H9 (cell line): ENCODE measurements around the gene EPHA8. TPM values are rescaled to one million over a fixed set of nuclear protein-coding genes. Genes with fewer than 3 reads are reported as not detected.

Experiments
- DNase-seq: peaks from one replicate; pipeline ENCODE4 v3.0.0-alpha.2; 2017
- H2AFZ ChIP-seq: one replicate; pipeline ENCODE4 v1.6.1; 2013; ENCODE audit warnings: mild to moderate bottlenecking, low read length, control low read depth, moderate library complexity
- H2AK5ac ChIP-seq: 2 replicates; pipeline ENCODE4 v1.6.1; 2013; ENCODE audit warnings: low read length, control low read depth, mixed read lengths; ENCODE audit not compliant: insufficient read length
- H2BK120ac ChIP-seq: one replicate; pipeline ENCODE4 v1.6.1; 2013; ENCODE audit warnings: low read depth, mild to moderate bottlenecking, low read length, control low read depth, inconsistent platforms; ENCODE audit not compliant: poor library complexity, severe bottlenecking
- H2BK12ac ChIP-seq: 2 replicates; pipeline ENCODE4 v1.6.1; 2013; ENCODE audit warnings: low read length, control low read depth, mixed read lengths, low read depth; ENCODE audit not compliant: insufficient read length
- H2BK15ac ChIP-seq: 2 replicates; pipeline ENCODE4 v1.6.1; 2013; ENCODE audit warnings: low read depth, low read length, control low read depth
- H2BK20ac ChIP-seq: one replicate; pipeline ENCODE4 v1.6.1; 2013; ENCODE audit warnings: low read depth, mild to moderate bottlenecking, low read length, control low read depth, inconsistent platforms; ENCODE audit not compliant: poor library complexity, severe bottlenecking
- H2BK5ac ChIP-seq: 2 replicates; pipeline ENCODE4 v1.6.1; 2013; ENCODE audit warnings: low read length, control low read depth, mixed read lengths; ENCODE audit not compliant: insufficient read length
- H3K14ac ChIP-seq: 2 replicates; pipeline ENCODE4 v1.6.1; 2013; ENCODE audit warnings: low read length, control low read depth; ENCODE audit not compliant: insufficient read depth
- H3K18ac ChIP-seq: 2 replicates; pipeline ENCODE4 v1.6.1; 2013; ENCODE audit warnings: low read depth, mild to moderate bottlenecking, mixed read lengths, low read length, control low read depth; ENCODE audit not compliant: insufficient read length
- H3K23ac ChIP-seq: 2 replicates; pipeline ENCODE4 v1.6.1; 2013; ENCODE audit warnings: low read length, control low read depth, mixed read lengths, low read depth; ENCODE audit not compliant: insufficient read length
- H3K23me2 ChIP-seq: 2 replicates; pipeline ENCODE4 v1.6.1; 2013; ENCODE audit warnings: low read depth, mild to moderate bottlenecking, mixed read lengths, low read length, control low read depth; ENCODE audit not compliant: insufficient read length, poor library complexity, severe bottlenecking
- H3K27ac ChIP-seq: 2 replicates; pipeline ENCODE4 v1.5.1; 2013; ENCODE audit warnings: low read length, control low read depth, mixed read lengths, low read depth; ENCODE audit not compliant: insufficient read length
- H3K27me3 ChIP-seq: 2 replicates; pipeline ENCODE4 v1.6.1; 2013; ENCODE audit warnings: low read length, control low read depth, inconsistent platforms; ENCODE audit not compliant: insufficient read depth
- H3K4ac ChIP-seq: 2 replicates; pipeline ENCODE4 v1.6.1; 2013; ENCODE audit warnings: low read depth, mild to moderate bottlenecking, control low read depth, inconsistent platforms, low read length, moderate library complexity
- H3K4me1 ChIP-seq: 2 replicates; pipeline ENCODE4 v1.6.1; 2013; ENCODE audit warnings: low read length, control low read depth, inconsistent platforms; ENCODE audit not compliant: insufficient read depth
- H3K4me2 ChIP-seq: 2 replicates; pipeline ENCODE4 v1.6.1; 2013; ENCODE audit warnings: low read length, control low read depth, mixed read lengths; ENCODE audit not compliant: insufficient read length, insufficient read depth
- H3K56ac ChIP-seq: 2 replicates; pipeline ENCODE4 v1.6.1; 2013; ENCODE audit warnings: low read depth, mild to moderate bottlenecking, mixed read lengths, low read length, control low read depth; ENCODE audit not compliant: insufficient read length
- H3K79me1 ChIP-seq: 2 replicates; pipeline ENCODE4 v1.6.1; 2013; ENCODE audit warnings: low read depth, mild to moderate bottlenecking, moderate library complexity, low read length, control low read depth, inconsistent platforms; ENCODE audit not compliant: insufficient read depth, poor library complexity, severe bottlenecking
- H3K79me2 ChIP-seq: 2 replicates; pipeline ENCODE4 v1.6.1; 2013; ENCODE audit warnings: low read length, control low read depth, inconsistent platforms; ENCODE audit not compliant: insufficient read depth
- H3K9ac ChIP-seq: 2 replicates; pipeline ENCODE4 v1.6.1; 2013; ENCODE audit warnings: low read length, control low read depth, mixed read lengths; ENCODE audit not compliant: insufficient read length; ENCODE audit errors: extremely low read depth
- H3K9me3 ChIP-seq: one replicate; pipeline ENCODE4 v1.6.1; 2013; ENCODE audit warnings: low read depth, low read length, inconsistent platforms; ENCODE audit not compliant: control insufficient read depth
- H3T11ph ChIP-seq: one replicate; pipeline ENCODE4 v1.6.1; 2013; ENCODE audit warnings: mild to moderate bottlenecking, low read length, control low read depth, inconsistent platforms
- H4K20me1 ChIP-seq: one replicate; pipeline ENCODE4 v1.6.1; 2013; ENCODE audit not compliant: control insufficient read depth, insufficient read length, insufficient read depth
- H4K5ac ChIP-seq: 2 replicates; pipeline ENCODE4 v1.6.1; 2013; ENCODE audit warnings: low read depth, mild to moderate bottlenecking, mixed read lengths, low read length, control low read depth; ENCODE audit not compliant: insufficient read length
- H4K8ac ChIP-seq: replicated peaks from 2 replicates; pipeline ENCODE4 v1.6.1; 2013; ENCODE audit warnings: low read length, control low read depth, mixed read lengths, low read depth; ENCODE audit not compliant: insufficient read length
- H4K91ac ChIP-seq: 2 replicates; pipeline ENCODE4 v1.6.1; 2013; ENCODE audit warnings: low read depth, mild to moderate bottlenecking, moderate library complexity, mixed read lengths, low read length, control low read depth; ENCODE audit not compliant: insufficient read length
- H3K27ac Mint-ChIP-seq, 3 experiments: 2 replicates in 2 of 3; 3 replicates in 1 of 3; pipeline ENCODE4 v1.8.0; 2020 to 2021; ENCODE audit warnings: mixed read lengths in 3 of 3, mild to moderate bottlenecking in 1 of 3, moderate library complexity in 1 of 3
- H3K27me3 Mint-ChIP-seq: 2 replicates; pipeline ENCODE4 v1.8.0; 2021; ENCODE audit warnings: low read depth, mild to moderate bottlenecking, moderate library complexity, mixed read lengths
- H3K36me3 Mint-ChIP-seq, 3 experiments: 2 replicates in 2 of 3; 3 replicates in 1 of 3; pipeline ENCODE4 v1.8.0; 2020 to 2021; ENCODE audit warnings: low read depth in 3 of 3, mixed read lengths in 3 of 3; ENCODE audit not compliant: insufficient read depth in 1 of 3
- H3K4me1 Mint-ChIP-seq, 2 experiments: 2 replicates each; pipeline ENCODE4 v1.8.0; 2020; ENCODE audit warnings: mixed read lengths in 2 of 2
- H3K4me3 Mint-ChIP-seq, 2 experiments: 2 replicates in 1 of 2; 3 replicates in 1 of 2; pipeline ENCODE4 v1.8.0; 2020 to 2021; ENCODE audit warnings: mild to moderate bottlenecking in 2 of 2, mixed read lengths in 2 of 2, moderate library complexity in 1 of 2
- H3K9me3 Mint-ChIP-seq, 2 experiments: 2 replicates in 1 of 2; 3 replicates in 1 of 2; pipeline ENCODE4 v1.8.0; 2020; ENCODE audit warnings: mild to moderate bottlenecking in 2 of 2, mixed read lengths in 2 of 2, moderate library complexity in 1 of 2
- CTCF ChIP-seq: fragments of 200-600 bp; sonication (generic); conservative IDR thresholded peaks from 3 replicates; pipeline ENCODE4 v1.8.0; 2021; ENCODE audit warnings: antibody characterized with exemption, mild to moderate bottlenecking
- WGBS: extraction: QIAGEN DNeasy Blood & Tissue Kit; methylation state at CpG from one replicate; pipeline ENCODE4 v1.1.7; 2013; ENCODE audit warnings: missing lambda C conversion rate, low lambda C conversion rate, mixed read lengths; ENCODE audit not compliant: insufficient read length; ENCODE audit errors: extremely low coverage; 5-methylcytosine and 5-hydroxymethylcytosine counted together
- total RNA-seq: library from RNA; stranded (reverse); gene quantifications from 2 replicates; pipeline ENCODE4 v1.2.1, GENCODE V29; 2021

EPHA8 gene
- total RNA-seq, 1 experiment from 2014 or later = 3.4 TPM

GRCh38 chr1:22641906-22642636 lies 78.8 kb downstream of the EPHA8 start:
- no peak overlapping the region for H2BK120ac ChIP-seq
- H3K9me3 ChIP-seq = no peaks in the 10 kb centered on the region
- H3K79me2 ChIP-seq = no peaks in the 10 kb centered on the region
- no peak overlapping the region for H4K91ac ChIP-seq
- H2BK20ac ChIP-seq = no peak overlapping the region
- H3K27ac Mint-ChIP-seq = no peak overlapping the region
- H2BK15ac ChIP-seq = no peak overlapping the region
- H3K36me3 Mint-ChIP-seq = no peaks in the 10 kb centered on the region
- no peak overlapping the region for H3K56ac ChIP-seq
- no CpG with 5 or more reads among the region's 18 CpGs for WGBS
- H3K27me3 Mint-ChIP-seq = peaks cover 14% of the 10 kb centered on the region
- H3K18ac ChIP-seq = no peak overlapping the region
- H3K14ac ChIP-seq = no peak overlapping the region
- peak; percentile 81 for DNase-seq
- H4K8ac ChIP-seq = peak overlapping the region; percentile 51
- no peak overlapping the region for H2BK5ac ChIP-seq
- H3K9ac ChIP-seq = no peak overlapping the region
- no peak overlapping the region for H3K27ac ChIP-seq
- H3K4me3 Mint-ChIP-seq = peak overlapping the region in 1 of 2 experiments; percentile 25; a peak in 2 of 5 replicates
- no peaks in the 10 kb centered on the region for H3K27me3 ChIP-seq
- no peak overlapping the region for H2BK12ac ChIP-seq
- TF ChIP-seq CTCF = peak; percentile 94
- H3K9me3 Mint-ChIP-seq = no peaks in the 10 kb centered on the region
- no peak overlapping the region for H3K4ac ChIP-seq
- no peak overlapping the region for H3K23ac ChIP-seq
- H3K4me1 ChIP-seq = no peaks in the 10 kb centered on the region
- peaks cover 6 to 8% of the 10 kb centered on the region in 2 experiments for H3K4me1 Mint-ChIP-seq
- no peak overlapping the region for H3K4me2 ChIP-seq
- no peaks in the 10 kb centered on the region for H3K79me1 ChIP-seq
- no peak overlapping the region for H2AFZ ChIP-seq
- H2AK5ac ChIP-seq = no peak overlapping the region
- H4K20me1 ChIP-seq = peaks cover 2% of the 10 kb centered on the region
- no peaks in the 10 kb centered on the region for H3K23me2 ChIP-seq
- H4K5ac ChIP-seq = peak overlapping the region; percentile 3
- H3T11ph ChIP-seq = no peak overlapping the region
